Suprapubic skin (tissue), 4 donors: ENCODE results near the gene OOSP3. TPM values are rescaled to one million over a fixed set of nuclear protein-coding genes. Genes with fewer than 3 reads are reported as not detected.

Source experiments
- DNase-seq, 2 donors: peaks; one replicate each; pipeline ENCODE4 v3.0.0-alpha.2; 2019; ENCODE audit warnings: low spot score in 2 of 2
- H3K27ac ChIP-seq: fragments of 200-600 bp; sonication (generic); one replicate; pipeline ENCODE4 v1.5.1; 2019
- H3K27me3 ChIP-seq: fragments of 200-600 bp; sonication (generic); one replicate; pipeline ENCODE4 v1.5.1; 2019
- H3K36me3 ChIP-seq: fragments of 200-600 bp; sonication (generic); one replicate; pipeline ENCODE4 v1.5.1; 2019
- H3K4me1 ChIP-seq: fragments of 200-600 bp; sonication (generic); one replicate; pipeline ENCODE4 v1.5.1; 2019
- H3K4me3 ChIP-seq: fragments of 200-600 bp; sonication (generic); one replicate; pipeline ENCODE4 v1.5.1; 2019; ENCODE audit warnings: mild to moderate bottlenecking
- H3K9me3 ChIP-seq: fragments of 200-600 bp; sonication (generic); one replicate; pipeline ENCODE4 v1.5.1; 2019
- EP300 ChIP-seq: sonication (generic); formaldehyde crosslinking; IDR thresholded peaks from one replicate; pipeline ENCODE4 v1.6.1; 2017; ENCODE audit warnings: antibody characterized with exemption
- POLR2A ChIP-seq, 2 donors: fragments of 450-650 bp; IDR thresholded peaks; one replicate each; pipeline ENCODE4 v1.6.1; 2017; ENCODE audit warnings: antibody characterized with exemption in 2 of 2, mild to moderate bottlenecking in 2 of 2, moderate library complexity in 2 of 2
- POLR2AphosphoS5 ChIP-seq, 3 donors: sonication (generic); formaldehyde crosslinking; IDR thresholded peaks; one replicate each; pipeline ENCODE4 v1.6.1; 2017; ENCODE audit warnings: antibody characterized with exemption in 3 of 3
- WGBS: methylation state at CpG from one replicate; pipeline ENCODE4 v1.1.5; 2018; 5-methylcytosine and 5-hydroxymethylcytosine counted together
- total RNA-seq, 4 donors: library from RNA; depleted of rRNA; stranded (reverse); fragments of >200 nt; gene quantifications; one replicate each; pipeline ENCODE4 v1.1.0, GENCODE V29; 2016
- TF ChIP-seq, protein P1 (sequence below), 2 donors: fragments of 200-600 bp in 1 of 2; fragments of 450-650 bp in 1 of 2; sonication (generic) in 1 of 2; IDR thresholded peaks; one replicate each; pipeline ENCODE4 v1.5.1; 2016 to 2019; ENCODE audit warnings: antibody characterized with exemption in 2 of 2, mild to moderate bottlenecking in 1 of 2, moderate library complexity in 1 of 2

OOSP3 gene
- total RNA-seq, 4 donors from 2014 or later = not detected

DNA sequence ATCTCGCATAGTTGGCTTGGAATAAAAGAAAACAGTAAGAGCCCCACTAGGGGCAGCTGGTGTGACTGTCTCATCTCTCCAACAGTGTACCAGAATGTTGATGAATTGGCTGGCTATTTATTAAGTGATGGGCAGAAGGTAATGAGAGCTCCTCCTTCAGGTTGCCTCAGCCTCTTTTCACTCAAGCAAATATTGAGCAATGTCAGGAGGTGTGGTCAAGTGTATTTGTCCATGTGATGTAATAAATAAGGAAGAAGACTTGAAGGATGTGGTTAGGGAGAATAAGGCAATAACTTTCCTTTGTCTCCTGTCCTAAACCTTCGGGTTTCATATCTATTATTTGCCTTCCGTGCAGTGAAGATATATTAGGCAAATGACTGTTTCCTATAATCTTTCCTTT is 12.2 kb upstream of the OOSP3 start, which contains the start of gene TCN1:
Gene TCN1 (minus strand): TSS at position 91 of the 400 bp plus-strand sequence. CDS start 17 bp downstream, at position 74.
- no peaks in the 10 kb centered on the region for H3K9me3 ChIP-seq
- TF ChIP-seq POLR2A (IDR thresholded peaks at IDR 0.05) = no peak
- TF ChIP-seq, protein P1, sequence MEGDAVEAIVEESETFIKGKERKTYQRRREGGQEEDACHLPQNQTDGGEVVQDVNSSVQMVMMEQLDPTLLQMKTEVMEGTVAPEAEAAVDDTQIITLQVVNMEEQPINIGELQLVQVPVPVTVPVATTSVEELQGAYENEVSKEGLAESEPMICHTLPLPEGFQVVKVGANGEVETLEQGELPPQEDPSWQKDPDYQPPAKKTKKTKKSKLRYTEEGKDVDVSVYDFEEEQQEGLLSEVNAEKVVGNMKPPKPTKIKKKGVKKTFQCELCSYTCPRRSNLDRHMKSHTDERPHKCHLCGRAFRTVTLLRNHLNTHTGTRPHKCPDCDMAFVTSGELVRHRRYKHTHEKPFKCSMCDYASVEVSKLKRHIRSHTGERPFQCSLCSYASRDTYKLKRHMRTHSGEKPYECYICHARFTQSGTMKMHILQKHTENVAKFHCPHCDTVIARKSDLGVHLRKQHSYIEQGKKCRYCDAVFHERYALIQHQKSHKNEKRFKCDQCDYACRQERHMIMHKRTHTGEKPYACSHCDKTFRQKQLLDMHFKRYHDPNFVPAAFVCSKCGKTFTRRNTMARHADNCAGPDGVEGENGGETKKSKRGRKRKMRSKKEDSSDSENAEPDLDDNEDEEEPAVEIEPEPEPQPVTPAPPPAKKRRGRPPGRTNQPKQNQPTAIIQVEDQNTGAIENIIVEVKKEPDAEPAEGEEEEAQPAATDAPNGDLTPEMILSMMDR (IDR thresholded peaks at IDR 0.05) = no peak
- TF ChIP-seq EP300 = no peak
- no peak for TF ChIP-seq POLR2AphosphoS5 (IDR thresholded peaks at IDR 0.05)
- no peak for DNase-seq
- no peaks in the 10 kb centered on the region for H3K4me1 ChIP-seq
- no peaks in the 10 kb centered on the region for H3K27me3 ChIP-seq
- no peak within 1 kb of the TSS for H3K4me3 ChIP-seq
- WGBS = 71% methylated on average over 3 of the region's 3 CpGs
- peak within 1 kb of the TSS; percentile 50 for H3K27ac ChIP-seq
- H3K36me3 ChIP-seq = no peaks in the 10 kb centered on the region

DNA sequence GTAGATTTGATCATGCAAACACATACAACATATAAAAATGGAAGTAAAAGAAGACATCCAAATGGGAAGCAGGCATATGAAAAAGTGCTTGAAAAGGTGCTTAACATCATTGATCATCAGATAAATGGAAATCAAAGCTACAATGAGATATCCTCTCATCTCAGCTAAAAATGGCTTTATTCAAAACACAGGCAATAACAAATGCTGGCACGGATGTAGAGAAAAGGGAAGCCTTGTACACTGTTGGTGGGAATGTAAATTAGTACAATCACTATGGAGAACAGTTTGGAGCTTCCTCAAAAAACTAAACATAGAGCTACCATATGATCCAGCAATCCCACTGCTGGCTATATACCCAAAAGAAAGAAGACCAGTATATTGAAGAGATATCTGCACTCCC is 11.7 kb upstream of the OOSP3 start:
- no peak for TF ChIP-seq POLR2AphosphoS5 (IDR thresholded peaks at IDR 0.05)
- TF ChIP-seq, protein P1 (IDR thresholded peaks at IDR 0.05) = no peak
- TF ChIP-seq EP300 = no peak
- TF ChIP-seq POLR2A (IDR thresholded peaks at IDR 0.05) = no peak
- 71% methylated on average over 1 of the region's 1 CpG for WGBS
- Histone ChIP-seq H3K36me3 (no peaks in the 10 kb centered on the region), H3K27me3 (no peaks in the 10 kb centered on the region), H3K9me3 (no peaks in the 10 kb centered on the region), H3K4me1 (no peaks in the 10 kb centered on the region), H3K27ac (no peak overlapping the region), H3K4me3 (no peak overlapping the region)
- no peak for DNase-seq

DNA sequence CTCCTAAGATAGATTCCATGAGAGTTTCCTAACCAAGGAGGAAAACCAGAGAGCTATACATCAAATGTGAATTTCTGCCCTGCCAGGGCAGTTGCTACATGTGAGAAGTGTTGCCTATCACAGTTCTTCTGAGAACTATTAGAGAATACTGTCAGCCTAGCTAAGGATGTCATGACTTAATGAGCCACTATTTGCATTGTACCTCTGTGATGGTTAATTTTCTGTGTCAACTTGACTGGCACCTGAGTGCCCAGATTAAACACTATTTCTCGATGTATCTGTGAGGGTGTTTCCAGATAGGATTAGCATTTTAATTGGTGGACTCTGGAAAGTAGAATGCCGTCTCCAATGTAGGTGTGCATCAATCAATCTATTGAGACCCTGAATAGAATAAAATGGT is 10.6 kb upstream of the OOSP3 start:
- DNase-seq = no peak
- no peak overlapping the region for H3K27ac ChIP-seq
- TF ChIP-seq, protein P1 (IDR thresholded peaks at IDR 0.05) = no peak
- no peak for TF ChIP-seq POLR2A (IDR thresholded peaks at IDR 0.05)
- TF ChIP-seq POLR2AphosphoS5 (IDR thresholded peaks at IDR 0.05) = no peak
- TF ChIP-seq EP300 = no peak
- H3K4me1 ChIP-seq = no peaks in the 10 kb centered on the region
- no peaks in the 10 kb centered on the region for H3K9me3 ChIP-seq
- H3K27me3 ChIP-seq = no peaks in the 10 kb centered on the region
- 95% methylated on average over 2 of the region's 2 CpGs for WGBS
- no peak overlapping the region for H3K4me3 ChIP-seq
- no peaks in the 10 kb centered on the region for H3K36me3 ChIP-seq

DNA sequence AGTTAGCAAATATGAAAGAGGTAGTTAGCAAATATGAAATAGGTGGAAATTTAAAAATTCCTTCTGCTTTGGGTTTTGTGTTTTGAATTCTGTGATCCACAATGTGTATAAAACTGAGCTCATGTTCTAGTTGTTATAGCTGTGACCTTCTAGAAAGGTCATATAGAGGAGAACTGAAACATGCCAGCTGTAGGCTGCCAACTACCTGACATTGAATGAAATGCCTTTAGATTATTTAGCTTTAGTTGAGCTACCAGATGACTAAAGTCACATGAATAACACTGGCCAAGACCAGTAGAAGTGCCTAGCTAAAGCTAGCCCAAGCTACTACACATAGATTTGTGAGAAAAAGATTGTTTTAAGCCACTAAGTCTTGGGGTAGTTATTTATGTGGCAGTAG is 6.5 kb upstream of the OOSP3 start:
- no peaks in the 10 kb centered on the region for H3K36me3 ChIP-seq
- no peak overlapping the region for H3K27ac ChIP-seq
- TF ChIP-seq, protein P1 (IDR thresholded peaks at IDR 0.05) = no peak
- TF ChIP-seq POLR2A (IDR thresholded peaks at IDR 0.05) (no peak), EP300 (no peak), POLR2AphosphoS5 (IDR thresholded peaks at IDR 0.05) (no peak)

DNA sequence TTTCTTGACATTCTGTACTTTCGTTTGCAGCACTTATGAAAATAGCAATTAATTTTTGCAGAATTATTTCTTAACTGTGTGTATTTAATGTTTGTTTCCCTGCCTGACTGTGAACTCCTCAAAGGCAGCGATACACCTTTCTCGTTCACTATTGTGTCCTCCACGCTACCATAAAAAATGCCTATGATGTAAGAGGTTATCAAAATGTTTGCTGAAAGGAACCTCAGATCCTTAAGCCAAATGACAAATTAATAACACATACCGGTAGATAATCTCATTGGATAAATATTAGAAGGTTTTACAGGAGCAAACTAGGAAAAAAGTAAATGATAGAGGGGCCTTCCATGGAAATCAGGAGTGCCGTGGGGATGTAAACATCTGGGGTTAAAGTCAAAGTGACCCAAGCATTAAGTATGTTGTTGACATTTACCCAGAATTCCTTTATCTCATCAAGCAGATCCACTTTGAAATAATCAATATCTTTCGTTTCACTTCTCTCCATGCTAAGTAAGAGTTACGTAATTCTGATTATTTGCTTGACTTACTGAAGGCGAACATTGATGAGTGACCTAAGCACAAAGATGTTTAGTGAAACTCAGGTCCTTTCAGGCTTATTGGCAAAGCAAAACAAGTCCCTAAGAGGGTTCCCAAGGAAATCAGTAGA is 2.6 kb upstream of the OOSP3 start:
- no peak overlapping the region for H3K27ac ChIP-seq
- no peaks in the 10 kb centered on the region for H3K4me1 ChIP-seq
- H3K36me3 ChIP-seq = no peaks in the 10 kb centered on the region
- no peaks in the 10 kb centered on the region for H3K9me3 ChIP-seq
- no peak for DNase-seq
- TF ChIP-seq POLR2AphosphoS5 (IDR thresholded peaks at IDR 0.05) = no peak
- TF ChIP-seq EP300 = no peak
- TF ChIP-seq, protein P1 (IDR thresholded peaks at IDR 0.05) = no peak
- no peak for TF ChIP-seq POLR2A (IDR thresholded peaks at IDR 0.05)
- H3K4me3 ChIP-seq = no peak overlapping the region
- WGBS = 88% methylated on average over 9 of the region's 9 CpGs
- H3K27me3 ChIP-seq = no peaks in the 10 kb centered on the region

More for the DNA sequence above, 6.5 kb upstream of the OOSP3 start:
- DNase-seq = no peak
- Histone ChIP-seq H3K4me1 (no peaks in the 10 kb centered on the region), H3K9me3 (no peaks in the 10 kb centered on the region), H3K27me3 (no peaks in the 10 kb centered on the region), H3K4me3 (no peak overlapping the region)
